Muscle of arm (tissue), 12 donors: ENCODE data around the gene MEIOC. TPM values are rescaled to one million over a fixed set of nuclear protein-coding genes. Genes with fewer than 3 reads are reported as not detected.
"Not testable (repeated sequence)": the region's sequence is repeated elsewhere in the genome, so short reads cannot be mapped to it uniquely, and the experiment has no call there.

ENCODE experiments used
- DNase-seq: peaks from one replicate; pipeline ENCODE4 v3.0.0-alpha.2; 2013
- polyA plus RNA-seq, 12 donors: library from polyadenylated mRNA; unstranded; fragments of 120-200 nt; gene quantifications; one replicate each; pipeline ENCODE4 v1.2.1, GENCODE V29; 2013; ENCODE audit not compliant: insufficient read length in 12 of 12

Gene MEIOC
- polyA plus RNA-seq, 12 donors: 0.67 to 2.0 (median 1.3) TPM; not detected in 2

DNA sequence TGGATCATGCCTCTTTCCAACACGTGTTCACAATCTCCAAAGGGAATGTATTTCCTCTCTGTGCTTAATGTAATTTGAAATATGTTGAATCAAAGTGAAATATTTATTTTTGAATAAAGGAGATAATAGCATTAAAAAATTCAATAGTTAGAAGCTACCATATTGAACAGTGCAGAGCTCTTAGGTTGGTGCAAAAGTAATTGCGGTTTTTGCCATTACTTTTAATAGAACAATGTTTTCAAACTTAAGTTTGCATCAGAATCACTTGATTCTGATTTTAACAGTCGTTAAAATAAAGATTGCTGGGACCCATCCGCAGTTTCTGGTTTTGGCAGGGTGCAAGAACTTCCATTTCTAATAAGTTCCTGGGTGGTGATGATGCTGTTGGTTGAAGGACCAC lies 10.0 kb upstream of the MEIOC start:
- DNase-seq: no peak

GRCh38 chr17:44647736-44648135 lies 8.5 kb upstream of the MEIOC start:
- no peak for DNase-seq

GRCh38 chr17:44648963-44649362 lies 7.3 kb upstream of the MEIOC start:
- DNase-seq: no peak

DNA sequence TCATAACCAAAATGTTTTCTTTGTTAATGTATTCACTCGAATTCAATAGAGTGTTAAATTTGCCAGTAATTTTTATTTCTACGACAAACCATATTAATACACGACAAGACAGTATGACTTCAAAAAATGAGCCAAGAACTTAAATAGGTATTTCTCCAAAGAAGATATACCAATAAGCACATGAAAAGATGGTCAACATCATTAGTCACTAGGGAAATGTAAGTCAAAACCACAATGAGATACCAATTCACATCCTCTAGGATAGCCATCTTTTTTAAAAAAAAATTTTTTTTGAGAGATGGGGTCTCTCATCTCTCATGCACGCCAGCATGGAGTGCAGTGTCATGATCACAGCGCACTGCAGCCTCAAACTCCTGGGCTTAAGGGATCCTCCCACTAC lies 5.0 kb upstream of the MEIOC start:
- DNase-seq: no peak

- DNase-seq: no peak
These were observed 3.5 kb upstream of the MEIOC start for GRCh38 chr17:44652727-44653126.

DNA sequence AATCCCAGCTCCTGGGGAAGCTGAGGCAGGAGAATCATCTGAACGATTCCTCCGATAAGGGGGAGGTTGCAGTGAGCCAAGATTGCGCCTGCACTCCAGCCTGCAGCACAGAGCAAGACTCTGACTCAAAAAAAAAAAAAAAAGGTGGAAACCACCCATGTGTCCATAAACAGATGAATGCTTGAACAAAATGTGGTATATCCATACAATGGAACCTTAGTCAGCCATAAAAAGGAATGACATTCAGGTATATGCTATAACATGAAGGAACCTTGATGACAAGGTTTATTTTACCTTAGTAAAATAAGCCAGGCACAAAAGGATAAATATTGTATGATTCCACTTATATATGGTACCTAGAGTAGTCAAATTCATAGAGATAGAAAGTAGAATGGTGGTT lies 2.9 kb upstream of the MEIOC start:
- DNase-seq: no peak

GRCh38 chr17:44653954-44654353 lies 2.3 kb upstream of the MEIOC start:
- no peak for DNase-seq

GRCh38 chr17:44661835-44662234 lies 5.6 kb downstream of the MEIOC start:
- no peak for DNase-seq

- no peak for DNase-seq
These were observed 6.8 kb downstream of the MEIOC start for GRCh38 chr17:44663095-44663494.

- DNase-seq: no peak
These were observed 8.6 kb downstream of the MEIOC start for GRCh38 chr17:44664867-44665266.

DNA sequence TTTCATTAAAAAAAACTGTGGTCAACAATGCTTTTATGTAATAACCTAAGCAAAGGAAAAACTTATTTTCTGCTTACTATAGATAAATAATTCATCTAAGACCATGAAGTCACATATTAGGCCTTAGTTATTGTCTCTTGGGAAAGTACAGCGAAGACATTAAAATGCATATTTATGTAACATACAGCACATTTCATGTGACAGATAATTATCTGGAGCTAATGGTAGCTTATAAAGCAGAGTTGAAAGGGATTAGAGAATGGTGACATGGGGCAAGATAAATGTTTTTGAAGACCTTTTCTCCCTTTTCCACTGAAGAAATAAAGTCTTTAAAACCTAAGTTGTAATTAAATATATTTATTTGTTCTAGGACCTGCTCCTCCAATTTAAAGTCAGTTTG lies 9.7 kb downstream of the MEIOC start:
- DNase-seq: no peak

DNA sequence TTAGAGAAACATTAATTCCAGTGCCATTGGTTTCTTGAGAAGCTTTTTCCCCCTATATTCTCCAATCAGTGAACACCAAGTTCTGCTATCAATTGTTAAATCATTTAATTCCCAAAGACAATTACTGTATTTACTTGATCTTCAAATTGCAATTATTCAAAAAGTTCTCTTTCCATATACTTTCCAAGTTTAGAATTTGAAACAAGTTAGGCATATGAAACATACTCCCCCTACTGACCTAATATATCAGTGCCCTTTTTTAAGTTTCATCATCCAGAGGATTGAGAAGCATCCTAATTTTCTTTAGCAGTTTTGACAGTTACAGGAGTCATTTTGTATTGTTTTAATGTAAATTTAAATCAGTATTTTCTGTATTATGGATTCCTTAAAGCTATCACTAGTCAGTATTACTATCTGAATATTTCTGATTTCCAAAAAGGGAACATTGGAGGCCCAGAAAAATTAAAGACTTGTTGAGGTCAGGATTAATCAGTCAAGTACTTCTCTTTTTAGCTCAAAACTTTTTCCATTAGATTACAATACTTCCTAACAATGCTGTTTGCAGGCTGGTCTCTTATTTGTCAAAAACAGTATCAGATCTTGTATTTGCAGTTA lies 16.3 kb downstream of the MEIOC start:
- DNase-seq: no peak

DNA sequence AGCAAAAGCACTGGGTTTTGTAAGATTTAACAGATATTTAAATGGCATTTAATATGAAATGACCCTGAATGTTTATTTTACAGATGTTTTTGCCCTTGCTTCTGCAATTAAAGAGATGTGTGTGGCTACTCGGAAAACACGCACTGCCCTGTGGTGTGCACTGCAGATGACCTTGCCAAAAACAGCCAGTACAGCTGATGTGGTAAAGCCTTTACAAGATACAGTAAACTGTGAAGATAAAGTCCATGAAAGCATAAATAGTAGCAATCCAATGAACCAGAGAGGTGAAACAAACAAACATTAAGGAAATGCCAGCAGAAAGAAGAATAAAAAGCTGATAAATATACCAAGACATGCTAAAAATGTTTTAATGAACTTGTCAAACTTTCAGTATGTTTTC lies 17.6 kb downstream of the MEIOC start:
- no peak for DNase-seq

- DNase-seq: no peak
These were observed 20.9 kb downstream of the MEIOC start for GRCh38 chr17:44677136-44677535.

GRCh38 chr17:44683303-44683702 lies 27.0 kb downstream of the MEIOC start:
- not testable (repeated sequence) for DNase-seq

DNA sequence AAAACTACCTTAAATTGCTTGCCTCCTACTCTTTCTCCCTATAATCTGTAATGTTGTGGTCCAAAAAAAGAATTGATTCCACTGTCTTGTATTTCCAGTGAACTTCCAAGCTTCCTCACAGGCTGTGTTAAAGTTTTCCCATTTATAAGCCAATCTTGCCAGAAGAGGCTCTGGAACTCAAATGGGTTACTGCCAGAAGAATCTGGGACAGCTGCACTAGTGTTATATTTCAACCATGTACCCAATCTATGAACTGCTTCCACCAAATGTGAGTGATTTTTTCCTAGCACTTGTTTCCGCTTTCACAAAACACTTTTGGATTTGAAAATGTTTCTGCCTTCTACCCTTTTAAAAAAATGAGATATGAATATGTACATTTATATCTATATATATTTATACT lies 31.5 kb downstream of the MEIOC start:
- DNase-seq: peak; percentile 41

DNA sequence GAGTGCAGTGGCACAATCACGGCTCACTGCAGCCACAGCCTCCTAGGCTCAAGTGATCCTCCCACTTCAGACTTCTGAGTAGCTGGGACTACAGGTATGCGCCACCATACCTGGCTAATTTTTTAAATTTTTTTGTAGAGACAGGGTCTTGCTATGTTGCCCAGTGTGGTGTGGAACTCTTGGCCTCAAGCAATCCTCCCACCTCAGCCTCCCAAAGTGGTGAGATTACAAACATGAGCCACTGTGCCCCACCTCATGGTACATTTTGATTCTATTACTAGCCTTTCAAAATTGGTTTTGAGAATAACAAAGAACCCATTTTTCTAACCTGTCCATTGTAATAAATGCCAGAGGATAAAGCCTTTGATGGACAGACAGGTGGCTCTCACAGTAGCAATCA lies 31.9 kb downstream of the MEIOC start:
- no peak for DNase-seq

DNA sequence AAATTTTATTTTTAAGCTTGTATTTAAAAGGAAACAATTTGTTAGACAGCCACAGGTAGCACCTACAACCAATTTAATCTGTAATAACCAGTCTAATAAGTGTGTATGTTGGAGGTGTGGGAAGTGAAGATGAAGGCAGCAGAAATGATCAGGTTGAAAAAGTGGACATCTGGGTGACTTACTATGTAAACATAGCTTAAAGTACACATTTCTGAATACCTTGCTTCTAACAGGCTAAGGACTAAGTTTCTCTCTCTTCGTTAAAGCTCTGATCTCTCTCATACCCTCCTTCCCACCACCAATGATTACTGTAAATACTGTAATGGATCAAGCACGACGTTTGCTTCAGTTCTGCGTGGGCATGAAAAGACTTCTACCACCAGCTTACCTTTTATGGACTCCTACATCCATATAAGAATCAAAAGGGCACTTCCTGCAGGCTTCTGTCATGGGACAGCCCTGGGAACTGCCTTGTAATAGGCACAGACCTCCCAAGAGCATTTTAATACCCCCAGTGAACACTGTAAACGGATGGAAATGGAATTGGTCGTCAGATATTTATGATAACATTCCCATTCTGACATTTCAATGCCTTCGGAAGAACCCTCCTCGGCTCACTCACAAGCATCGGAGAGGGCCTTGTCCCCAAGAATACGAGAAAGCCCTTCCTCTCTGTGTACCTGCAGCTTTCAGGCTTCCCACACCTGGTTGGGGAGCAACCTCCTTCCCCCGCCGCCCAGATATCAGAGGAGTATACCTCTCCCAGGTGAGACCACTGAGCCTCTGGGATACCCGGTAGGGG lies 32.6 kb downstream of the MEIOC start:
- no peak for DNase-seq

DNA sequence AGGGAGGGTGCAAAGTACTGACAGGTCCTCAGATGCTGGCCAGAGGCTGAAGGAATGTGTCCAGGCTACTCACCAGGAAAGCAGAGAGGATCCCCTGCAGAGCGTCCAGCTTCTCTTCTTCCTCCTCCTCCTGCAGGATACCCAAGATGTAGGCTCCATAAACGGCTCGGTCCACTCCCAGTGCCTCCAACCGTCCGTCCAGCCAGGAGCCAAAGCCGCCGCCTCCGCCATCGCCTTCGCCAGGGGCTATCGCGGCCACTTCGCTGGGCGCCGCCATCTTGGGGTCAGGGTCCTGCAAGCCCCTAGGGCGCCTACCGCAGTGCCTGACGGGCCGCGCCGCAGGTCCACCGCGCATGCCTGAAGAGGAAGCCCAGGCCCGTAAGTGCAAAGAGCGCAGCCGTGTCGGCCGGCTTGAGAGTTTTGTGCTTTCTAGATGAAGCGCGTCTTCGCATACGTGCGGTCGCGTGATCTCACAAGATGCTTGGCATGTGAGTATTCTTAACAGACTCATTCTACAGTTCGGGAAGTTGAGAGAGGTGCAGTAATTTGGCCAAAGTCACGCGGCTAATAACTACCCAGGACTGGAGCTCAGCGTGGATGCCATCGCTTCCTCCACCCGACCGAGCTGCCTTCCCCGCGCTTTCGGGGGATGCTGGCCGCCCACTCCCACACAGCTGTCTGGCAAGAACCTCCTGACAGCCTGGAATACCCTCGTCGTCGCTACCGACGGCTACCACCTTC lies 33.4 kb downstream of the MEIOC start, which contains the start of gene CCDC43:
TSS of gene CCDC43 (minus strand) at position 300 of the 741 bp plus-strand sequence. CDS start at position 277, 23 bp downstream.
- peak; percentile 93 for DNase-seq

- DNase-seq: not testable (repeated sequence)
These were observed 34.6 kb downstream of the MEIOC start for GRCh38 chr17:44690746-44691306.

GRCh38 chr17:44693609-44694008 lies 37.3 kb downstream of the MEIOC start:
- no peak for DNase-seq

GRCh38 chr17:44700288-44700687 lies 44.0 kb downstream of the MEIOC start:
- not testable (repeated sequence) for DNase-seq
